ENCODE measurements around the gene TSPAN32. TPM values are rescaled to one million over a fixed set of nuclear protein-coding genes. Genes with fewer than 3 reads are reported as not detected.

The TSPAN32 gene
- total and polyA plus RNA-seq, 2 donors (not counting 3 experiments of a cell fraction or from before 2014, with no cell fraction given), result not detected

GRCh38 chr11:2307501-2308331, 5.9 kb downstream of the TSPAN32 start:
- no peak for DNase-seq (ENCODE audit: low read depth, low spot score)
- ChIA-PET CTCF (interaction anchor here (3.5 to 7.0 kb wide), 4 partner anchors 60 to 114 kb away, joined by 11 to 829 read pairs (median 45); partner anchors contain the start of gene TSSC4), POLR2A (no interaction called here)
- FAIRE-seq, result no peak
- no TSS peak for BruUV-seq (replicated peaks)
- no peaks in the 10 kb centered on the region for H3K36me3 ChIP-seq (ENCODE audit: control insufficient read depth in 2 of 2, extremely low read depth in 1 of 2, insufficient read depth in 2 of 2, low read length in 2 of 2)
- H3K4me2 ChIP-seq (ENCODE audit: insufficient read depth, low read length), result no peak overlapping the region
- dilution Hi-C loops (cut with MboI; ENCODE audit: extremely low pct_ligation_motif_present, low sequenced_read_pairs) (no loop called here), intact Hi-C loops (cut with micrococcal nuclease) (loop anchor here (10.0 kb wide), 1 partner anchor 577 kb away; the partner anchor contains the start of gene CDKN1C)
- no peak overlapping the region for H3K27ac ChIP-seq (ENCODE audit: insufficient read depth, low read depth, low read length)
- H4K20me1 ChIP-seq (replicated peaks; ENCODE audit: control insufficient read depth, extremely low read depth, insufficient read depth, low read length), result no peaks in the 10 kb centered on the region
- no peak for TF ChIP-seq JUN (IDR thresholded peaks at IDR 0.05; ENCODE audit: borderline replicate concordance, insufficient read depth, insufficient read length, low read depth)
- no peak for TF ChIP-seq POLR2AphosphoS5 (IDR thresholded peaks at IDR 0.05; ENCODE audit: insufficient read depth, low read depth, low read length)
- TF ChIP-seq MAX (IDR thresholded peaks at IDR 0.05; ENCODE audit: insufficient read depth, insufficient read length), result no peak
- TF ChIP-seq MYC (IDR thresholded peaks at IDR 0.05; ENCODE audit: low read depth, low read length), result no peak
- no peak for TF ChIP-seq CTCF (IDR thresholded peaks at IDR 0.05; ENCODE audit: extremely low read depth in 1 of 2, insufficient read depth in 1 of 2, low read depth in 1 of 2, low read length in 2 of 2)
- TF ChIP-seq GATA2 (IDR thresholded peaks at IDR 0.05; ENCODE audit: insufficient read depth, insufficient read length, low read depth, low read length), result no peak
- TF ChIP-seq EZH2 (IDR thresholded peaks at IDR 0.05; ENCODE audit: borderline replicate concordance, low read depth, low read length, severe bottlenecking), result no peak
- TF ChIP-seq FOS (IDR thresholded peaks at IDR 0.05; ENCODE audit: borderline replicate concordance, insufficient read depth, low read length), result no peak
- TF ChIP-seq POLR2A (IDR thresholded peaks at IDR 0.05; ENCODE audit: low read depth, low read length), result no peak
- no peaks in the 10 kb centered on the region for H3K79me2 ChIP-seq (ENCODE audit: control insufficient read depth, insufficient read depth, low read length)
- H3K4me3 ChIP-seq (replicated peaks in 1 of 3; ENCODE audit: insufficient read depth in 1 of 3, low read depth in 1 of 3, low read length in 3 of 3), result no peak overlapping the region
- no peaks in the 10 kb centered on the region for H3K9me3 ChIP-seq (replicated peaks; ENCODE audit: control insufficient read depth, insufficient read depth, low read length)
- H3K4me1 ChIP-seq (ENCODE audit: control insufficient read depth, extremely low read depth, insufficient read depth, low read length), result peaks cover 7% of the 10 kb centered on the region
- no peaks in the 10 kb centered on the region for H3K9me1 ChIP-seq (replicated peaks; ENCODE audit: control insufficient read depth, extremely low read depth, insufficient read depth, low read length)
- no peaks in the 10 kb centered on the region for H3K27me3 ChIP-seq (ENCODE audit: control insufficient read depth in 2 of 2, insufficient read depth in 2 of 2, low read length in 2 of 2)
- no peak overlapping the region for H3K9ac ChIP-seq (replicated peaks; ENCODE audit: extremely low read depth, insufficient read depth, low read length)
- H2AFZ ChIP-seq (ENCODE audit: low read depth, low read length), result no peak overlapping the region

Measured in endothelial cell of umbilical vein (primary cell).